Measurements from ENCODE around the gene MBD4. TPM values are rescaled to one million over a fixed set of nuclear protein-coding genes. Genes with fewer than 3 reads are reported as not detected.

MBD4 gene
- total RNA-seq, 4 donors from 2014 or later, result 15.0 to 34.4 (median 30.4) TPM

- H3K27me3 ChIP-seq, result no peaks in the 10 kb centered on the region
- H3K36me3 ChIP-seq, result no peaks in the 10 kb centered on the region
- no peak for DNase-seq
- 81% methylated on average over 1 of the region's 1 CpG; no CpG with 5 or more reads in 1 of the 2 donors for WGBS, 2 donors (ENCODE audit: low coverage in 1 of 2)
- TF ChIP-seq EP300 (IDR thresholded peaks at IDR 0.05; ENCODE audit: low read depth), result no peak
- TF ChIP-seq POLR2A (IDR thresholded peaks at IDR 0.05), result no peak
- no peak for TF ChIP-seq POLR2AphosphoS5 (IDR thresholded peaks at IDR 0.05)
- no peak for TF ChIP-seq CTCF (IDR thresholded peaks at IDR 0.05)
- H3K4me1 ChIP-seq, result peaks cover 0 to 9% (median 4%) of the 10 kb centered on the region in 4 donors
- intact Hi-C loops (cut with DNase I; ENCODE audit: low total_unique reads) (no loop called here), in situ Hi-C loops (cut with MboI; ENCODE audit: low pct_ligation_motif_present in 1 of 4, low pct_unique_long_range_greater_than_20kb in 1 of 4, low sequenced_read_pairs in 3 of 4) (no loop called here)
- no peak overlapping the region for H3K4me3 ChIP-seq
- H3K9me3 ChIP-seq, result no peaks in the 10 kb centered on the region
- H3K27ac ChIP-seq, result no peak overlapping the region
Observed at GRCh38 chr3:129446926-129447325, 7.2 kb upstream of the MBD4 start.

DNA sequence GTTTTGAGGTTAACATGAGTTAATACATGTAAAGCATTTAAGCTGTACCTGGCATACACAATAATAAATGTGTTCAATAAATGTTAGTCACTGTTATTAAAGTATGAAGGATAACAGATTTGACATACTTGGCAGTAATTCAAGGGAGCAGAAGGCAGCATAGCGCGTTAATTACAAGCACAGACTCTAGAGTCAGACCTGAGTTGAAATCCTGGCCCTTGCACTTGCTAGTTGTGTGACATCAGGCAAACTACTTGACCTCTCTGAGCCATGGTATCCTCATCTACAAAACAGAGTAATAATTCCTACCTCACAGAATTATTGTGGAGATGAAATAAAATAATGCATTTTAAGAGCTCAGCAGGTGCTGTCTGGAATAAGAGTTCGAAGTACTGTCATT is 5.7 kb upstream of the MBD4 start:
- Histone ChIP-seq H3K4me3 (no peak overlapping the region), H3K9me3 (no peaks in the 10 kb centered on the region), H3K27ac (no peak overlapping the region), H3K36me3 (no peaks in the 10 kb centered on the region), H3K4me1 (peaks cover 10 to 23% (median 17%) of the 10 kb centered on the region in 4 donors), H3K27me3 (no peaks in the 10 kb centered on the region)
- WGBS, 2 donors (ENCODE audit: low coverage in 1 of 2), result 50 to 86% methylated on average over 2 to 3 of the region's 3 CpGs
- no peak for DNase-seq
- in situ Hi-C loops (cut with MboI; ENCODE audit: low pct_ligation_motif_present in 1 of 4, low pct_unique_long_range_greater_than_20kb in 1 of 4, low sequenced_read_pairs in 3 of 4) (no loop called here), intact Hi-C loops (cut with DNase I; ENCODE audit: low total_unique reads) (no loop called here)
- TF ChIP-seq CTCF (IDR thresholded peaks at IDR 0.05) (no peak), POLR2AphosphoS5 (IDR thresholded peaks at IDR 0.05) (no peak), EP300 (IDR thresholded peaks at IDR 0.05; ENCODE audit: low read depth) (no peak), POLR2A (IDR thresholded peaks at IDR 0.05) (no peak)

GRCh38 chr3:129442947-129443346 is 3.2 kb upstream of the MBD4 start:
- Histone ChIP-seq H3K4me3 (no peak overlapping the region), H3K4me1 (peaks cover 15 to 36% (median 25%) of the 10 kb centered on the region in 4 donors), H3K27me3 (no peaks in the 10 kb centered on the region), H3K36me3 (no peaks in the 10 kb centered on the region), H3K9me3 (no peaks in the 10 kb centered on the region), H3K27ac (peak overlapping the region in 3 of 4 donors; percentile 92 to 96 (median 93))
- intact Hi-C loops (cut with DNase I; ENCODE audit: low total_unique reads), result no loop called here
- DNase-seq, result no peak
- TF ChIP-seq POLR2AphosphoS5 (IDR thresholded peaks at IDR 0.05) (no peak), CTCF (IDR thresholded peaks at IDR 0.05) (no peak), POLR2A (IDR thresholded peaks at IDR 0.05) (no peak), EP300 (IDR thresholded peaks at IDR 0.05; ENCODE audit: low read depth) (no peak)
- in situ Hi-C loops (cut with MboI; ENCODE audit: low pct_ligation_motif_present in 1 of 4, low pct_unique_long_range_greater_than_20kb in 1 of 4, low sequenced_read_pairs in 3 of 4), result no loop called here

- H3K27me3 ChIP-seq, result no peaks in the 10 kb centered on the region
- intact Hi-C loops (cut with DNase I; ENCODE audit: low total_unique reads) (no loop called here), in situ Hi-C loops (cut with MboI; ENCODE audit: low pct_ligation_motif_present in 1 of 4, low pct_unique_long_range_greater_than_20kb in 1 of 4, low sequenced_read_pairs in 3 of 4) (no loop called here)
- WGBS, 2 donors (ENCODE audit: low coverage in 1 of 2), result 72 to 76% methylated on average over 2 of the region's 2 CpGs
- peak overlapping the region; percentile 91 to 96 (median 92) for H3K27ac ChIP-seq
- H3K4me3 ChIP-seq, result no peak overlapping the region
- peaks cover 15 to 40% (median 26%) of the 10 kb centered on the region in 4 donors for H3K4me1 ChIP-seq
- H3K9me3 ChIP-seq, result no peaks in the 10 kb centered on the region
- TF ChIP-seq CTCF (IDR thresholded peaks at IDR 0.05) (no peak), POLR2A (IDR thresholded peaks at IDR 0.05) (no peak), POLR2AphosphoS5 (IDR thresholded peaks at IDR 0.05) (no peak), EP300 (IDR thresholded peaks at IDR 0.05; ENCODE audit: low read depth) (no peak)
- H3K36me3 ChIP-seq, result no peaks in the 10 kb centered on the region
- no peak for DNase-seq
Observed at GRCh38 chr3:129442486-129442885, 2.7 kb upstream of the MBD4 start.
